Adipocyte (in vitro differentiated cells): ENCODE data around the gene NR6A1.
A peak's percentile ranks its signal among the peaks of the same experiment; 100 is the strongest.

ENCODE experiments used
- DNase-seq: peaks from one replicate; pipeline ENCODE4 v3.0.0-alpha.2; 2015; ENCODE audit warnings: low read depth
- H3K27me3 ChIP-seq: replicated peaks from 2 replicates; pipeline ENCODE4 v1.7.0; 2013; ENCODE audit warnings: mild to moderate bottlenecking, low read length, moderate library complexity; ENCODE audit not compliant: control insufficient read depth, insufficient read depth
- H3K36me3 ChIP-seq: 2 replicates; pipeline ENCODE4 v1.7.0; 2013; ENCODE audit warnings: low read length, mild to moderate bottlenecking, moderate library complexity; ENCODE audit not compliant: control insufficient read depth, insufficient read depth, severe bottlenecking
- H3K4me1 ChIP-seq: 2 replicates; pipeline ENCODE4 v1.7.0; 2013; ENCODE audit warnings: mild to moderate bottlenecking, low read length, moderate library complexity; ENCODE audit not compliant: control insufficient read depth, insufficient read depth
- H3K4me3 ChIP-seq: 2 replicates; pipeline ENCODE4 v1.7.0; 2013; ENCODE audit warnings: mild to moderate bottlenecking, low read length, moderate library complexity
- H3K9ac ChIP-seq: 2 replicates; pipeline ENCODE4 v1.7.0; 2013; ENCODE audit warnings: mild to moderate bottlenecking, low read length, moderate library complexity
- H3K9me3 ChIP-seq: 2 replicates; pipeline ENCODE4 v1.7.0; 2013; ENCODE audit warnings: mild to moderate bottlenecking, low read length, moderate library complexity; ENCODE audit not compliant: control insufficient read depth

Gene NR6A1

DNA sequence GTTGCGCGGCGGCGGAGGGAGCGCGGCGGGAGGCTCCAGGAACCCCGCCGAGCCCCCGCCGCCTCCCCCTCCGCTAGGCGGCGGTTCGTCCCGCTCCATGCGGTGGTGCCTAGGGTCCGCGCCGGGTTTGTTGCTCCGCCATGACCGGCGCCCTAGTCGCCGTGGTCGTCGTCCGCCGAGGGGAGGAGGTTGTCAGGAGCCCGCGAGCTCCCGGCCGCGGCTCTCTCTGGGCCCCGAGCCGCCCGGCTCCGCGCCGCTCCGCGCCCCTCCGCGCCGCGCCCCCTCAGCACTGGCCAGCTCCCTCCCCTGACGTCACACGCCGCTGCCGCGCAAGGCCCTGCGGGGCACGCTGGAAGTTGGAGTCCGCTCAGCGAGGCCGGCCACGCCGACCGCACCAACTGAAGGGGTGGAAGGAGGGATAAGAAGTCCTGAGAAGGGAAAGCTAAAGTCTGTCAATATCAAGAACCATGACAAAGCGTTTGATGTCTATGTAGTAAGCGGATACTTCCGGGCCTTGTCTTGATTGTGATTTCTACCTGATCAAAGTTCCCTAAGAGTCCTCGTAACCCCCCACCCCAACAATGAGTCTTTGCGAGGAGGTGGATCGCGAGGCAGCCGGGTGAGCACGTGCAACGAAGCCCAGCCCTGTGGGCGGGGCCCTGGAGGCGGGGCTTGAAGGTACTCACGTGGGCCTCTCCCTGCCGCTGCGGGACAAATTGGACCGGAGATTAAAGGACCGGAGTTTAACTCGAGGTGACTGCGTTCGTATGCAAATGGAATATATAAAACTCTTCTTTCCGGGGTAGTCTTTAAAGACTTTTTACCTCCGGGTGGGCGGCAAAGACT lies at the start of gene NR6A1:
NR6A1 (minus strand) TSS at position 291 of the 846 bp plus-strand sequence.
- H3K4me1 ChIP-seq, result peaks cover 10% of the 10 kb centered on the region
- DNase-seq, result peak; percentile 98
- peak within 1 kb of the TSS; percentile 86 for H3K4me3 ChIP-seq
- H3K36me3 ChIP-seq, result no peaks in the 10 kb centered on the region
- H3K27me3 ChIP-seq, result peaks cover 23% of the 10 kb centered on the region
- no peaks in the 10 kb centered on the region for H3K9me3 ChIP-seq
- peak within 1 kb of the TSS; percentile 72 for H3K9ac ChIP-seq

DNA sequence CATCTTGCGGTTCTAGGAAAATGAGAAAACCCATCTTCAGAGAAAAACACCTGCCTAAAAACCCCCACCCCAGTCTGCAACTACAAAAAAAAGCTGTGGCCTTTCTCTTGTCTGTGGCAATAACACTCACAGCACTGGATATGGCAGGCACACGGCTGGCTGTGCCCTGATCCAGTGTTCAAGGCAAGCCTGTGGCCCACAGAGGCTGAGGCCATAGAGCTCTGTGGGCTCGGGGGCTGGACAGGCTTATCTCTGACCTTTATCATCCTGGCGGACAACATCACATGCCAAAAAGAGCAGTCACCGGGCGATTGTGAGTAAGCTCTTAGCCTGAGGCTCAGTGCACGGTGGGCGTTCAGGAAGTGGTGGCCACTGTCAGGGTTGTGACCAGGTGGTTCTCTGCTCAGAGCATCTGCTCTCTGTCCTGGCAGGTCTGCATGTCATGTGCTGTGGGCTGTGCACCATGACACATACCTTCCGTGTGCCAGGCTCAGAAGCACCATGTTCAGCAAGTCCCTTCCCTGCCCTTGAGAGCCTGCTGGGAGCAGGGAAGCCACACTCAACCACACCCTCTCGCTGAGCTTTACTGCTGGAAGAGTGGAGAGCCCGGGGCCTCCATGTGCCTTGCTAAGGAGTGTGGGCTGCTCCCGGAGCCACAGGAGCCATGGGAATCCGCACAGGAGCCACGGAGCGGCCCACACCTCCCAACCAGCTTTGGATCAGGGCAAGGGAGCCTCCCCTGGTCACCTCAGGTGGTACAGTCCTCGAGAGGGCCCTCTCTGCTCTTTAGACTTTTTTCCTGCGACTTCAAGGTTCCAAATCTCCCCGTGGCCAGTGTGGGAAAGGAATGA lies 47.5 kb upstream of the NR6A1 start:
- H3K27me3 ChIP-seq, result no peaks in the 10 kb centered on the region
- no peak overlapping the region for H3K9ac ChIP-seq
- H3K4me3 ChIP-seq, result no peak overlapping the region
- H3K9me3 ChIP-seq, result no peaks in the 10 kb centered on the region
- H3K36me3 ChIP-seq, result no peaks in the 10 kb centered on the region
- DNase-seq, result no peak
- H3K4me1 ChIP-seq, result peaks cover 2% of the 10 kb centered on the region

- no peak for DNase-seq
- H3K27me3 ChIP-seq, result no peaks in the 10 kb centered on the region
- H3K4me3 ChIP-seq, result no peak overlapping the region
- H3K36me3 ChIP-seq, result no peaks in the 10 kb centered on the region
- no peaks in the 10 kb centered on the region for H3K9me3 ChIP-seq
- no peak overlapping the region for H3K9ac ChIP-seq
- H3K4me1 ChIP-seq, result peaks cover 28% of the 10 kb centered on the region
Observed at GRCh38 chr9:124815601-124816000, 44.5 kb upstream of the NR6A1 start.

- Histone ChIP-seq H3K4me3 (no peak overlapping the region), H3K4me1 (peaks cover 32% of the 10 kb centered on the region), H3K9ac (no peak overlapping the region), H3K36me3 (no peaks in the 10 kb centered on the region), H3K27me3 (no peaks in the 10 kb centered on the region), H3K9me3 (no peaks in the 10 kb centered on the region)
- DNase-seq, result no peak
Observed at GRCh38 chr9:124814164-124814535, 43.0 kb upstream of the NR6A1 start.

GRCh38 chr9:124813501-124814163 lies 42.5 kb upstream of the NR6A1 start:
- Histone ChIP-seq H3K4me3 (no peak overlapping the region), H3K4me1 (peaks cover 32% of the 10 kb centered on the region), H3K27me3 (no peaks in the 10 kb centered on the region), H3K9me3 (no peaks in the 10 kb centered on the region), H3K36me3 (no peaks in the 10 kb centered on the region), H3K9ac (peak overlapping the region; percentile 53)
- DNase-seq, result no peak

DNA sequence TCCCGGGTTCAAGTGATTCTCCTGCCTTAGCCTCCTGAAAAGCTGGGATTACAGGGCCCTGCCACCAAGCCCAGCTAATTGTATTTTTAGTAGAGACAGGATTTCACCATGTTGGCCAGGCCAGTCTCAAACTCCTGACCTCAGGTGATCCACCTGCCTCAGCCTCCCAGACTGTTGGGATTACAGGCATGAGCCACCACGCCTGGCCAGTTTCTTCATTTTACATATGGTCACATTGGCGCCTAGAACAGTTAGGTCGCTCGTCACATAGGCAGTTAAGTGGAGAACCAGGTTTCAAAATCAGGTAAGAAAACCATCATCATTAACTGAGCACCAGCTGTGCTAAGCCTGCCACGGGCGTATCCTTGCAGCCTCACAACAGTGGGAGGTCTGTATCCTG lies 41.9 kb upstream of the NR6A1 start:
- Histone ChIP-seq H3K36me3 (no peaks in the 10 kb centered on the region), H3K9ac (peak overlapping the region; percentile 53), H3K9me3 (no peaks in the 10 kb centered on the region), H3K4me1 (peaks cover 32% of the 10 kb centered on the region), H3K27me3 (no peaks in the 10 kb centered on the region), H3K4me3 (no peak overlapping the region)
- DNase-seq, result no peak

- peak; percentile 83 for DNase-seq
- H3K4me1 ChIP-seq, result peaks cover 32% of the 10 kb centered on the region
- H3K36me3 ChIP-seq, result no peaks in the 10 kb centered on the region
- no peak overlapping the region for H3K4me3 ChIP-seq
- no peaks in the 10 kb centered on the region for H3K27me3 ChIP-seq
- H3K9me3 ChIP-seq, result no peaks in the 10 kb centered on the region
- peak overlapping the region; percentile 53 for H3K9ac ChIP-seq
Observed at GRCh38 chr9:124812441-124812876, 41.3 kb upstream of the NR6A1 start.

DNA sequence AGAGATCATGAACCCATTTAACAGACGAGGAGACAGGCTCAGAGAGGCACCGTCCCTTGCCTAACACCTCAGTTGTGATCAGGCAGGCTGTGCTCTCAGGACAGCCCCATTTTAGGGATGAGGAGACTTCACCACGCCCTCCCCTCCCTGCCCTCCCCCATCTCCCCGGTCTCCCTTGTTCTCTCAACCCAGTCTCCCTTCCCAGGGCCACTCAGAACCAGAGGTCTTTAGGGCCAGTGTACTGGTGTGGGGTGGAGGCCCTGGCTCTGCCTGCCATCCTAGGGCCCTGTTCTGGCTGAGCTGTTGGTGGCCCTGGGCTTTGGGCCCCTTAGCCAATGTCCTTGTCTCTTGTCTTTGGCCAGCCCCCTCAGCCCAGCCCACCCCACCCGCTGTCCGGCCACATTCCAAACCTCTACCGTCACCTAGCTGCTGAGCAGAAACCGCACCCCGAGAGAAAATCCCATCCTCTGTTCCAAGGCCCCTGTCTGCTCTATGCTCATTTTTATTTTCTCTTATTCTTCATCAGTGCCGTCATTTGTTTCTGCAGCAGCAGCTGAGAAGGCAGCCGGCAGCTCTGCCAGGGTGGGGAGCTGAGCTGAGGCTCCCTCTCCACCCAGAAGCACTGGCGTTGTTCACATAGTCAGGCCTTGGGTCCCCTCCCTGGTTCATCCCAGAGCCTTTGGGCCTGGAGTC lies 39.7 kb upstream of the NR6A1 start:
- no peaks in the 10 kb centered on the region for H3K27me3 ChIP-seq
- DNase-seq, result peak; percentile 82
- H3K4me1 ChIP-seq, result peaks cover 32% of the 10 kb centered on the region
- H3K9ac ChIP-seq, result peak overlapping the region; percentile 74
- no peaks in the 10 kb centered on the region for H3K36me3 ChIP-seq
- no peak overlapping the region for H3K4me3 ChIP-seq
- no peaks in the 10 kb centered on the region for H3K9me3 ChIP-seq

DNA sequence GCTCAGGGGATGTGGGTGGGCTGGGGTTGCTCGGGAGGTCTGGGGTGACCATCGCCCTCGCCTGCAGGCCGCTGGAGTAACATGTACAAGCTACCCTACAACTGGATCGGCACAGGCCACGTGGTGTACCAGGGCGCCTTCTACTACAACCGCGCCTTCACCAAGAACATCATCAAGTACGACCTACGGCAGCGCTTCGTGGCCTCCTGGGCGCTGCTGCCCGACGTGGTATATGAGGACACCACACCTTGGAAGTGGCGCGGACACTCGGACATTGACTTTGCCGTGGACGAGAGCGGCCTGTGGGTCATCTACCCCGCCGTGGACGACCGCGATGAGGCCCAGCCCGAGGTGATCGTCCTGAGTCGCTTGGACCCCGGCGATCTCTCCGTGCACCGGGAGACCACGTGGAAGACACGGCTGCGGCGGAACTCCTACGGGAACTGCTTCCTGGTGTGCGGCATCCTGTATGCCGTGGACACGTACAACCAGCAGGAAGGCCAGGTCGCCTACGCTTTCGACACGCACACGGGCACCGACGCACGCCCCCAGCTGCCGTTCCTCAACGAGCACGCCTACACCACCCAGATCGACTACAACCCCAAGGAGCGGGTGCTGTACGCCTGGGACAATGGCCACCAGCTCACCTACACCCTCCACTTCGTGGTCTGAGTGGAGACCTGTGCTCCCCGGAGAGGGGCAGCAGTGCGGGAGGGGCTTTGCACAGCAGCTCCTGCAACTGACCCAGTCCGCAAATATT lies 38.8 kb upstream of the NR6A1 start:
- H3K4me1 ChIP-seq, result peaks cover 32% of the 10 kb centered on the region
- no peaks in the 10 kb centered on the region for H3K27me3 ChIP-seq
- no peak overlapping the region for H3K9ac ChIP-seq
- no peak overlapping the region for H3K4me3 ChIP-seq
- no peaks in the 10 kb centered on the region for H3K9me3 ChIP-seq
- H3K36me3 ChIP-seq, result no peaks in the 10 kb centered on the region
- DNase-seq, result no peak

DNA sequence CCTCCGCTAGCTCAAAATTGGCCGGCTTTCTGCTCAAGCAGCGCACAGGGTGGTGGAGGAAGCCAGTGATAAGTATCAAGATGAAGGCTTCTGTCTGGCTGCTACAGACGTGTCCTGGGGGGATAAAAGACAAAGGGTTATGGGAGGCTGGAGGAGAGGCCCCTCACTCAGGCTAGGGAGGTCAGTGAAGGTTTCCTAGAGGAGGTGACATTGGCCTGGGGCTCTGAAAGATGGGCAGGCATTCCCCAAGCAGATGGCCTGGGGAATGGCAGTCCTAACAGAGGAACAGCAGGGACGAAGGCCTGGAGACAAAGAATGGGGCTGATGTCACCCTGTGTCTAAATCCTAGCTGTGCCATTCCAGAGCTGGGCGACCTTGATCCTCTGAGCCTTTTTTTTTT lies 38.1 kb upstream of the NR6A1 start:
- Histone ChIP-seq H3K27me3 (no peaks in the 10 kb centered on the region), H3K4me1 (peaks cover 32% of the 10 kb centered on the region), H3K9ac (no peak overlapping the region), H3K9me3 (no peaks in the 10 kb centered on the region), H3K36me3 (no peaks in the 10 kb centered on the region), H3K4me3 (no peak overlapping the region)
- no peak for DNase-seq
